PC-3 (cell line): ENCODE measurements around the gene CAMK2A.

Experiments used
- CTCF ChIP-seq: fragments of 300-600 bp; sonication (generic); conservative IDR thresholded peaks from 2 replicates; pipeline ENCODE4 v1.5.1; 2017; ENCODE audit warnings: antibody characterized with exemption, low read depth, mild to moderate bottlenecking, low read length
- EZH2 ChIP-seq: fragments of 300-600 bp; sonication (generic); IDR thresholded peaks from one replicate; pipeline ENCODE4 v1.6.1; 2017; ENCODE audit warnings: antibody characterized with exemption, mild to moderate bottlenecking, low read length; ENCODE audit not compliant: unreplicated experiment
- EZH2phosphoT487 ChIP-seq: fragments of 300-600 bp; sonication (generic); IDR thresholded peaks from 2 replicates; pipeline ENCODE4 v1.6.1; 2018; ENCODE audit warnings: mild to moderate bottlenecking, antibody characterized with exemption, low read length, borderline replicate concordance

- TF ChIP-seq EZH2 (no peak), CTCF (no peak), EZH2phosphoT487 (no peak)
Measured at GRCh38 chr5:150195736-150196485, 93.7 kb downstream of the CAMK2A start.
